Dendritic cell treated with granulocyte-macrophage colony-stimulating factor and Interleukin-4, amounts not matched to agents 40 ng/mL and 50 ng/mL, for 4 days (primary cell): Measurements from ENCODE around the gene KRTAP5-4.
A peak's percentile ranks its signal among the peaks of the same experiment; 100 is the strongest.

ENCODE experiments used
- H3K27ac Mint-ChIP-seq: one replicate; pipeline ENCODE4 v1.8.0; 2022; ENCODE audit warnings: mild to moderate bottlenecking, mixed read lengths
- H3K27me3 Mint-ChIP-seq: one replicate; pipeline ENCODE4 v1.8.0; 2022; ENCODE audit warnings: mild to moderate bottlenecking, mixed read lengths
- H3K36me3 Mint-ChIP-seq: one replicate; pipeline ENCODE4 v1.8.0; 2022; ENCODE audit warnings: low read depth, mixed read lengths
- H3K4me1 Mint-ChIP-seq: one replicate; pipeline ENCODE4 v1.8.0; 2022; ENCODE audit warnings: low read depth, mixed read lengths
- H3K4me3 Mint-ChIP-seq: one replicate; pipeline ENCODE4 v1.8.0; 2022; ENCODE audit warnings: mild to moderate bottlenecking, moderate library complexity, mixed read lengths
- H3K9me3 Mint-ChIP-seq: one replicate; pipeline ENCODE4 v1.8.0; 2022; ENCODE audit warnings: mixed read lengths
- intact Hi-C: fragments of 100-400 bp; cut with micrococcal nuclease; formaldehyde crosslinking; loops from one replicate; pipeline ENCODE4 v1.15.0; 2022

The KRTAP5-4 gene

DNA sequence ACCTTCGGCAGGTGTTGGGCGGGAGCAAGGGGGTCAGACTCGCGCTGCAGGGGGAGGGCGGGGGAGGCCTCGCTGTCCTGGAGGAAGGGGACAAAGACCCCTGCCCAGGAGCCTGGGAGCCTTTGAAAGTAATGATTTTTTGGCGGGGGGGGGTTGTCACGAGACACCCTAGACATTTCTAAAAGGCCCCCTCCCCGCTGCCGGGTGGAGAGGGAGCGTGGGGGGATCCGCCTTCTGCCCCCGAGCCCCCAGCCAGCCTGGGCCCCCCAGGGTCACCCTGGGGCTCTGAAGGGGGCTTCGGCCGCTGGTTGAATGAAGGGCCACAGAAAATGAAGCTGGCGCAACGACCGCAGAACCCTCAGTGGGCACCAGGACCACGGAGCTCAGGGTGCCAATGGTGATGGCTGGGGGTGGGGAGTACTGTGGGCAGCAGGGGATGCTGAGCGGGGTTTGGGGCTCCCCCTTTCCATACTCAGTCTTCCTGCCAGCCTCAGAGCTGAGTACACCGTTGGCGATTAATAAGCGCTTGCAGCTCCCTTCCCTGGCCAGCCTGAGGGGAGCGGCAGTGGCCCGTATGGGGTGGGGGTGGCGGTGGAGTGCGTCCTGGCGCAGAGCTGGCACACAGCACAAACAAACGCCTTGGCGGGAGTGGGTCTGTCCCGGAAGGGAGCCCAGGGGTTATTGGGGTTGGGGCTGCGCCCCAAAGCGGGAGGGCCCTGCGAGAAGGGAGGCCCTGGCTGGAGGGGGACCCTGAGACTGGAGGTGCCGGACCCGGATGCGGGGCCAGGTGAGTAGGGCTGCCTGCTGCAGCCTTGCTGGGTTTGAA lies 48.6 kb downstream of the KRTAP5-4 start:
- Mint-ChIP-seq H3K27me3 (peaks cover 77% of the 10 kb centered on the region), H3K36me3 (no peaks in the 10 kb centered on the region), H3K27ac (no peak overlapping the region), H3K9me3 (peaks cover 5% of the 10 kb centered on the region), H3K4me1 (peaks cover 10% of the 10 kb centered on the region), H3K4me3 (peak overlapping the region; percentile 55)
- intact Hi-C loops, result no loop called here

DNA sequence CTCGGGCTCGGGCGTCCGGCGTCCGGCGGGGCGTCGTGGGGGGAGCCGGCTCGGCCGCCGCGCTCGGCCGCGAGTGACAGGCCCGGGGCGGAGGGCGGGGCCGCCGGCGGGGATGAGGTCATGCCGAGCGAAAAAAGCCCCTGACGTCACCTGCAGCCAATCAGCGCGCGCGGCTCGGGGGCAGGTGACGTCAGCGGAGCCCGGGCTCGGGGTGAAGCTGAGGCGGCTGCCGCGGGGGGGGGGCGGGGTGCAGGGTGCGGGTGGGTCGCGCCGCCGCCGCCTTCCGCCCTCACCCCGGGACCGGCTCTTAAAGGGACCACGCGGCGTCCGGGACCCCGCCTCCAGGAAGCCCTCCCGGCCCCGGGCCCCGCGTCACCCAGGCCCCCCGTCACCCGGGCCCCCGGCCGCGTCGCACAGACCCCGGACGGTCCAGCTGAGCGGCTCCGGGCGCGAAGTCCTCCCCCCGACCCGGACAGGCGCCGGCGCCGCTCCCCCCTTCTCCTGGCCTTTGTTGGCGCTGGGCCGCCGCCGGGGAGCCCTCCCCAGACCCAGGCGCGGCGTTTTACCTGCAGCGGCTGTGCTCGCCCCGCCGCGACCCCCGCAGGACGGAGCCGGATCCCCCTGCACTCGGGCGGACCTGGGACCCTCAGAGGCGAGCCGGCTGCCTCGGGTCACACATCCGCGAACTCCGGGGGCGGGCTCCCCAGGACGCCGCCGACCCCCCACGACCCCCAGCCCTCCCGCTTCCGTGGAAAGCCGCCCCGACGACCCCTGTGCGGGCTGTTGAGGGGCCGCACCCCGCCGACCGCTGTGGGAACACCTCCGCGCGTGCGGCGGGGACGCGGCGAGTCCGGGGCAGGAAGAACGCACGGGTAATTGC lies 49.5 kb downstream of the KRTAP5-4 start, which contains the start of gene DUSP8:
Gene DUSP8 (minus strand): TSS at position 75 of the 880 bp plus-strand sequence. CDS start 6,445 bp downstream, outside the sequence.
- Mint-ChIP-seq H3K9me3 (no peaks in the 10 kb centered on the region), H3K36me3 (no peaks in the 10 kb centered on the region), H3K4me1 (peaks cover 10% of the 10 kb centered on the region), H3K27me3 (peaks cover 78% of the 10 kb centered on the region), H3K27ac (no peak within 1 kb of the TSS), H3K4me3 (peak within 1 kb of the TSS; percentile 55)
- intact Hi-C loops, result no loop called here

DNA sequence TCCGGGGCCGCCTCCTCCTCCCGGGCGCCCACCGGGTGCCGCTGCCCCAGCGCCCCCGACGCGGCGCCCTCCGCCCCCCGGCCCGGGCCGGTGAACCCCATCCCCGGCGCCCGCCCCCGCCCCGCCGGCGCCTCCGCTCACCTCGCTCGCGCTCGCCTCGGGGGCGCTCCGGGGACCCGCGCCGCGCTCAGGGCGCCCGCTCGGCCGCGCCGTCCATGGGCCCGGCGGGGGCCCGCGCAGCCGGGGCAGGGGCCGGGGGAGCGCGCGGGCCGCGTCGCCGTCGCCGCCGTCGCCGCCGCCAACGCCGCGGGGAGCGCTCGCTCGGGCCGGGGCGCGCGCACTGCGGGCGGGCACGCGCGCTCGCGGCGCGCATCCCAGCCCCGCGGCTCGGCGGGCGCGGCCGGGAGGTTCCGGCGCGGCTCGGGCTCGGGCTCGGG lies 50.2 kb downstream of the KRTAP5-4 start:
- intact Hi-C loops, result no loop called here
- Mint-ChIP-seq H3K4me1 (peaks cover 10% of the 10 kb centered on the region), H3K27me3 (peaks cover 80% of the 10 kb centered on the region), H3K9me3 (no peaks in the 10 kb centered on the region), H3K27ac (no peak overlapping the region), H3K36me3 (no peaks in the 10 kb centered on the region), H3K4me3 (no peak overlapping the region)
